PC-9 (cell line): Measurements from ENCODE around the gene SHISAL1. TPM values are rescaled to one million over a fixed set of nuclear protein-coding genes. Genes with fewer than 3 reads are reported as not detected.

ENCODE experiments used
- BruUV-seq: library from RNA; stranded (reverse); fragments of 400-500 nt; replicated peaks from 2 replicates; lab custom pipeline; 2021; lab: Mats Ljungman, UMichigan
- CTCF ChIA-PET: fragments of 300-600 bp; sonication (Branson Sonifier 250); formaldehyde crosslinking; loops from one replicate; lab custom pipeline; 2022; ENCODE audit warnings: antibody characterized with exemption; lab: Charles Lee
- POLR2A ChIA-PET: fragments of 300-600 bp; sonication (Branson Sonifier 250); formaldehyde crosslinking; loops from one replicate; lab custom pipeline; 2022; ENCODE audit warnings: antibody characterized with exemption; ENCODE audit not compliant: unreplicated experiment; lab: Charles Lee
- DNase-seq, 2 experiments: peaks; one replicate each; pipeline versions ENCODE4 v3.0.0 to v3.0.0-alpha.2; 2015 to 2022; ENCODE audit warnings: mixed read lengths in 1 of 2
- H2AFZ ChIP-seq: fragments of 200-600 bp; sonication (generic); 2 replicates; pipeline ENCODE4 v1.8.1; 2017; ENCODE audit warnings: antibody characterized with exemption
- H3F3A ChIP-seq: fragments of 200-600 bp; sonication (generic); 2 replicates; pipeline ENCODE4 v1.8.1; 2017; ENCODE audit warnings: antibody characterized with exemption, mild to moderate bottlenecking, low read depth; ENCODE audit not compliant: insufficient read depth
- H3K27ac ChIP-seq: fragments of 200-600 bp; sonication (generic); 2 replicates; pipeline ENCODE4 v1.6.1; 2016; ENCODE audit warnings: mixed run types
- H3K27me3 ChIP-seq: fragments of 200-600 bp; sonication (generic); 2 replicates; pipeline ENCODE4 v1.6.1; 2016; ENCODE audit warnings: low read depth, mixed run types; ENCODE audit not compliant: insufficient read depth
- H3K36me3 ChIP-seq: fragments of 200-600 bp; sonication (generic); 2 replicates; pipeline ENCODE4 v1.6.1; 2016; ENCODE audit warnings: low read depth, mixed run types
- H3K4me1 ChIP-seq: fragments of 200-600 bp; sonication (generic); replicated peaks from 2 replicates; pipeline ENCODE4 v1.6.1; 2016; ENCODE audit warnings: mixed run types; ENCODE audit not compliant: insufficient read depth
- H3K4me2 ChIP-seq: fragments of 200-600 bp; sonication (generic); 2 replicates; pipeline ENCODE4 v1.6.1; 2017; ENCODE audit warnings: mixed run types
- H3K4me3 ChIP-seq: fragments of 200-600 bp; sonication (generic); 2 replicates; pipeline ENCODE4 v1.6.1; 2016; ENCODE audit warnings: mixed run types
- H3K79me2 ChIP-seq: fragments of 200-600 bp; sonication (generic); 2 replicates; pipeline ENCODE4 v1.6.1; 2017; ENCODE audit warnings: low read depth, mixed run types
- H3K9me2 ChIP-seq: fragments of 200-600 bp; sonication (generic); 2 replicates; pipeline ENCODE4 v1.8.1; 2017; ENCODE audit warnings: mild to moderate bottlenecking; ENCODE audit not compliant: insufficient read depth
- H3K9me3 ChIP-seq: fragments of 200-600 bp; sonication (generic); 2 replicates; pipeline ENCODE4 v1.8.1; 2016; ENCODE audit warnings: low read depth; ENCODE audit not compliant: insufficient read depth
- H4K20me1 ChIP-seq: fragments of 200-600 bp; sonication (generic); 2 replicates; pipeline ENCODE4 v1.8.1; 2017; ENCODE audit not compliant: insufficient read depth
- CTCF ChIP-seq: fragments of 200-600 bp; sonication (generic); conservative IDR thresholded peaks from 2 replicates; pipeline ENCODE4 v1.6.1; 2017; ENCODE audit warnings: mixed run types, antibody characterized with exemption, mild to moderate bottlenecking, moderate library complexity
- EZH2 ChIP-seq: fragments of 200-600 bp; sonication (generic); IDR thresholded peaks from 2 replicates; pipeline ENCODE4 v1.8.0; 2017; ENCODE audit warnings: antibody characterized with exemption, low read depth
- intact Hi-C: fragments of 100-400 bp; cut with micrococcal nuclease; formaldehyde crosslinking; loops from one replicate; pipeline ENCODE4 v1.10.0; 2022; ENCODE audit not compliant: unreplicated experiment
- total RNA-seq: library from RNA; stranded (reverse); gene quantifications from 2 replicates; pipeline ENCODE4 v1.2.3, GENCODE V29; 2021

The SHISAL1 gene
- total RNA-seq, 1 experiment from 2014 or later: 0.94 TPM

DNA sequence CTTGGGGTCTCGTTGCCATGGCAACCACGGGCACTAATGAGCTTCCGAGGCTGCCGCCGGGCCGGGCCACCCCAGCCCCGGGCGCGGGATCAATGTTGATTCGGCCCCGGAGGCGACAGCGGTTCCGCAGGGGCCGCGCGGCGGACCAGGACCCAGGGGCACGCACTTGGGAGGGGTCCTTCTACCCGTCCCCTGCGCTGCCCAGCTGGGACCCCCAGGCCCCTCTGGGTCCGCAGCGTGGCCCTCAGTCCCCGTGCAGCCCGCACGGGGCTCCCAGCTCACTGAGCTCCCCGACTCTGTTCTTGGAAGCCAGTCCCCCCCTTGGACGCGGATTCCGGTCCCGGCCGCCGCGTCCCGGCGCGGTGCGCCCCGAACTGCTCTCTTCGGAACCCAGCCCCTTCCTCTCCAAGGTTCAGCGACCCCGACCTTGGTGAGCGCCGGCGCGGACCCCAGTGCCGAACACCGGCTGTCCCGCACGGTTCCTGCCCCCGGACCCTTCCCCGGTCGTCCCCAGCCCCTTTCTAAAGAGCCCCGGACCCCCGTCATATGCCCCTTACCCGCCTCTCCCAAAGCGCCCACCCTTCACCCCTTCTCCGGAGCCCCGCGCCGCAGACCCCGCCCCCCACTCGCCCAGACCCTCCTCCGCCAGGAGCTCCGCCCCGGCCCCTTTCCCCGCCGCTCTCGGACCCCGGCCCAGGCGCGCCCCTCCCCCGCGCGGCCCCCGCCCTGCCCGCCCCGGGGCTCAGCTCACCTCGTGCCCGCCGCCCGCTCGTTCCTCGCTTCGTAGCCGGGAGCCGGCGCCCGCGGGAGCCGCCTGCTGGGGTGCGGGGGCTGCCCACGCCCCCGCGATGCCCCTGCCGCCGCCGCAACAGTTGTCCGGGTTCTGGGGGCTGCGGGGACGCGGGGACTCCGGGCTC, 18.3 kb upstream of the SHISAL1 start:
- ChIA-PET POLR2A (interaction anchor here (0.7 kb wide), 1 partner anchor 307 kb away, joined by 3 read pairs; the partner anchor contains the start of gene PARVB), CTCF (no interaction called here)
- TF ChIP-seq EZH2: no peak
- no peak for TF ChIP-seq CTCF
- intact Hi-C loops: loop anchor here (10.0 kb wide), 1 partner anchor 154 kb away; no protein-coding TSS in a partner anchor
- no TSS peak for BruUV-seq
- H3K4me2 ChIP-seq: peak overlapping the region; percentile 56
- no peaks in the 10 kb centered on the region for H3K9me2 ChIP-seq
- H3K4me1 ChIP-seq: peaks cover 24% of the 10 kb centered on the region
- H3K36me3 ChIP-seq: no peaks in the 10 kb centered on the region
- no peaks in the 10 kb centered on the region for H3K9me3 ChIP-seq
- H3K79me2 ChIP-seq: no peaks in the 10 kb centered on the region
- H3K27me3 ChIP-seq: peaks cover 9% of the 10 kb centered on the region
- peak overlapping the region; percentile 52; the same call in 1 of the 2 replicates for H3K4me3 ChIP-seq
- H3K27ac ChIP-seq: no peak overlapping the region
- peaks cover 47% of the 10 kb centered on the region for H3F3A ChIP-seq
- H2AFZ ChIP-seq: no peak overlapping the region
- DNase-seq: no peak
- H4K20me1 ChIP-seq: peaks cover 4% of the 10 kb centered on the region; the same call in 1 of the 2 replicates

- H3F3A ChIP-seq: peaks cover 41% of the 10 kb centered on the region
- CTCF ChIA-PET: no interaction called here
- H3K27me3 ChIP-seq: peaks cover 9% of the 10 kb centered on the region
Observed at GRCh38 chr22:44330188-44330743, 17.5 kb upstream of the SHISAL1 start.

More at GRCh38 chr22:44330188-44330743, 17.5 kb upstream of the SHISAL1 start:
- Histone ChIP-seq H3K27ac (no peak overlapping the region), H3K9me3 (no peaks in the 10 kb centered on the region), H4K20me1 (peaks cover 4% of the 10 kb centered on the region; the same call in 1 of the 2 replicates), H3K9me2 (no peaks in the 10 kb centered on the region), H3K36me3 (no peaks in the 10 kb centered on the region), H3K4me2 (peak overlapping the region; percentile 53; the same call in 1 of the 2 replicates), H3K4me3 (no peak overlapping the region), H3K4me1 (peaks cover 24% of the 10 kb centered on the region), H2AFZ (no peak overlapping the region), H3K79me2 (no peaks in the 10 kb centered on the region)
- BruUV-seq: no TSS peak
- intact Hi-C loops: loop anchor here (10.0 kb wide), 1 partner anchor 155 kb away; no protein-coding TSS in a partner anchor
- POLR2A ChIA-PET: no interaction called here
- no peak for TF ChIP-seq CTCF
- TF ChIP-seq EZH2: no peak
- no peak for DNase-seq
